ENCODE data around the gene FXN. TPM values are rescaled to one million over a fixed set of nuclear protein-coding genes. Genes with fewer than 3 reads are reported as not detected.

FXN gene
- total RNA-seq, 1 experiment from 2014 or later, result 11.0 TPM

DNA sequence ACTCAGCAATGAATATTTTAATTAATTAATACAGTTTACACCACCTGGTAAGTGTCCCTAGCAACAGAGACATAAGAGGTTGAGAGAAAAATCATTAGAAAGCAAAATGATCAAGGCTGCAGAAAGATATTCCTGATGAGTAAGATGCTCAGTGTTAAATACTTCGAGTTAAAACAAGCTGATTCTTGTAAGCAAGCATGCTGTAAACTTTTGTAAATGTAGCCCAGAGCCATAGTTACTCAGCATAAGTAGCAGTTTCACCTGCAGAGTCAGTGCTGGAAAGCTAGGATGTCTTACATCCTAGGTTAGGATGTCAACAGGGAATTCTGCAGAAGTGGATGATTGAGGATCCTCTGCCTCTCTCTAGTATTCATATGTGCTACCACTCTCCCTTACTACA lies 25.8 kb upstream of the FXN start:
- CTCF ChIA-PET, result no interaction called here
- H3K4me3 ChIP-seq (ENCODE audit: low read length), result no peak overlapping the region
- no peak overlapping the region for H3K27ac ChIP-seq (ENCODE audit: low read length)
- no TSS peak for BruUV-seq (replicated peaks)
- POLR2A ChIA-PET (ENCODE audit: unreplicated experiment), result no interaction called here
- no peak overlapping the region for H3K4me2 ChIP-seq (ENCODE audit: low read length)
- H3K27me3 ChIP-seq (ENCODE audit: low read length), result peaks cover 23% of the 10 kb centered on the region
- H3K4me1 ChIP-seq (ENCODE audit: insufficient read depth, low read length), result no peaks in the 10 kb centered on the region
- intact Hi-C loops (cut with micrococcal nuclease), result no loop called here
- H3K36me3 ChIP-seq (ENCODE audit: low read depth, low read length), result no peaks in the 10 kb centered on the region
- H3K9ac ChIP-seq (ENCODE audit: low read length), result no peak overlapping the region
- H3F3A ChIP-seq (ENCODE audit: low read length, unreplicated experiment), result no peaks in the 10 kb centered on the region
- H3K79me2 ChIP-seq (ENCODE audit: low read length), result no peaks in the 10 kb centered on the region
- H2AFZ ChIP-seq (ENCODE audit: low read length), result no peak overlapping the region
- H3K9me2 ChIP-seq (replicated peaks; ENCODE audit: low read length), result no peaks in the 10 kb centered on the region
- no peaks in the 10 kb centered on the region for H3K9me3 ChIP-seq (ENCODE audit: low read length)
- ATAC-seq (no peak), DNase-seq (no peak)
- TF ChIP-seq CTCF (conservative IDR thresholded peaks at IDR 0.05; ENCODE audit: low read depth, low read length) (no peak), EZH2phosphoT487 (IDR thresholded peaks at IDR 0.05; ENCODE audit: borderline replicate concordance, low read length) (no peak), EZH2 (IDR thresholded peaks at IDR 0.05; ENCODE audit: low read length, unreplicated experiment) (no peak)
- no peaks in the 10 kb centered on the region for H4K20me1 ChIP-seq (ENCODE audit: low read length)

- Histone ChIP-seq H3K4me3 (ENCODE audit: low read length) (no peak overlapping the region), H4K20me1 (ENCODE audit: low read length) (no peaks in the 10 kb centered on the region), H3K79me2 (ENCODE audit: low read length) (no peaks in the 10 kb centered on the region), H3K4me2 (ENCODE audit: low read length) (no peak overlapping the region), H3K36me3 (ENCODE audit: low read depth, low read length) (no peaks in the 10 kb centered on the region), H3K4me1 (ENCODE audit: insufficient read depth, low read length) (no peaks in the 10 kb centered on the region), H3K9me2 (replicated peaks; ENCODE audit: low read length) (no peaks in the 10 kb centered on the region), H3K9me3 (ENCODE audit: low read length) (no peaks in the 10 kb centered on the region), H3F3A (ENCODE audit: low read length, unreplicated experiment) (no peaks in the 10 kb centered on the region), H3K27me3 (ENCODE audit: low read length) (peaks cover 23% of the 10 kb centered on the region), H2AFZ (ENCODE audit: low read length) (no peak overlapping the region), H3K9ac (ENCODE audit: low read length) (no peak overlapping the region), H3K27ac (ENCODE audit: low read length) (no peak overlapping the region)
- DNase-seq (no peak), ATAC-seq (no peak)
- POLR2A ChIA-PET (ENCODE audit: unreplicated experiment), result no interaction called here
- TF ChIP-seq EZH2phosphoT487 (IDR thresholded peaks at IDR 0.05; ENCODE audit: borderline replicate concordance, low read length) (no peak), EZH2 (IDR thresholded peaks at IDR 0.05; ENCODE audit: low read length, unreplicated experiment) (no peak), CTCF (conservative IDR thresholded peaks at IDR 0.05; ENCODE audit: low read depth, low read length) (no peak)
- BruUV-seq (replicated peaks), result no TSS peak
- CTCF ChIA-PET, result no interaction called here
- intact Hi-C loops (cut with micrococcal nuclease), result no loop called here
Measured at GRCh38 chr9:69012696-69013381, 22.7 kb upstream of the FXN start.

- CTCF ChIA-PET, result no interaction called here
- intact Hi-C loops (cut with micrococcal nuclease), result no loop called here
Measured at GRCh38 chr9:69013382-69013727, 22.2 kb upstream of the FXN start.

More at GRCh38 chr9:69013382-69013727, 22.2 kb upstream of the FXN start:
- TF ChIP-seq CTCF (conservative IDR thresholded peaks at IDR 0.05; ENCODE audit: low read depth, low read length) (no peak), EZH2 (IDR thresholded peaks at IDR 0.05; ENCODE audit: low read length, unreplicated experiment) (no peak), EZH2phosphoT487 (IDR thresholded peaks at IDR 0.05; ENCODE audit: borderline replicate concordance, low read length) (no peak)
- no peak overlapping the region for H3K4me2 ChIP-seq (ENCODE audit: low read length)
- POLR2A ChIA-PET (ENCODE audit: unreplicated experiment), result no interaction called here
- ATAC-seq (no peak), DNase-seq (no peak)
- H3K9ac ChIP-seq (ENCODE audit: low read length), result no peak overlapping the region
- H3K9me3 ChIP-seq (ENCODE audit: low read length), result no peaks in the 10 kb centered on the region
- H3K79me2 ChIP-seq (ENCODE audit: low read length), result no peaks in the 10 kb centered on the region
- no peak overlapping the region for H3K4me3 ChIP-seq (ENCODE audit: low read length)
- no peaks in the 10 kb centered on the region for H3K4me1 ChIP-seq (ENCODE audit: insufficient read depth, low read length)
- H3K36me3 ChIP-seq (ENCODE audit: low read depth, low read length), result no peaks in the 10 kb centered on the region
- no peaks in the 10 kb centered on the region for H3F3A ChIP-seq (ENCODE audit: low read length, unreplicated experiment)
- no peak overlapping the region for H3K27ac ChIP-seq (ENCODE audit: low read length)
- no TSS peak for BruUV-seq (replicated peaks)
- no peaks in the 10 kb centered on the region for H3K9me2 ChIP-seq (replicated peaks; ENCODE audit: low read length)
- peaks cover 18% of the 10 kb centered on the region for H3K27me3 ChIP-seq (ENCODE audit: low read length)
- no peak overlapping the region for H2AFZ ChIP-seq (ENCODE audit: low read length)
- H4K20me1 ChIP-seq (ENCODE audit: low read length), result no peaks in the 10 kb centered on the region
